BLaER1 treated with 17β-estradiol and CSF1 and Interleukin-3, amounts not matched to agents 10 nM and 100 nM (cell line): ENCODE measurements around the gene ARID2.

Experiments
- H3K27ac ChIP-seq, 11 experiments: shearing (Covaris generic); formaldehyde crosslinking; 2 replicates each; pipeline ENCODE4 v1.8.1; 2022
- H3K27me3 ChIP-seq, 11 experiments: shearing (Covaris generic); formaldehyde crosslinking; 2 replicates each; pipeline ENCODE4 v1.8.1; 2022
- H3K36me3 ChIP-seq, 11 experiments: shearing (Covaris generic); formaldehyde crosslinking; 2 replicates each; pipeline ENCODE4 v1.8.1; 2022
- H3K4me1 ChIP-seq, 10 experiments: shearing (Covaris generic); formaldehyde crosslinking; 2 replicates each; pipeline ENCODE4 v1.8.1; 2022
- H3K4me2 ChIP-seq, 11 experiments: shearing (Covaris generic); formaldehyde crosslinking; 2 replicates each; pipeline ENCODE4 v1.8.1; 2022
- H3K4me3 ChIP-seq, 10 experiments: shearing (Covaris generic); formaldehyde crosslinking; 2 replicates each; pipeline ENCODE4 v1.8.1; 2022
- H3K9ac ChIP-seq, 11 experiments: shearing (Covaris generic); formaldehyde crosslinking; 2 replicates each; pipeline ENCODE4 v1.8.1; 2022
- H3K9me3 ChIP-seq, 11 experiments: shearing (Covaris generic); formaldehyde crosslinking; replicated peaks in 1 of 11; 2 replicates each; pipeline ENCODE4 v1.8.1; 2022
- H4K20me1 ChIP-seq, 11 experiments: shearing (Covaris generic); formaldehyde crosslinking; 2 replicates each; pipeline ENCODE4 v1.8.1; 2022
- Cebpa-rat ChIP-seq, 11 experiments: shearing (Covaris generic); IDR thresholded peaks; 2 replicates each; pipeline ENCODE4 v1.8.1; 2022

ARID2 gene

DNA sequence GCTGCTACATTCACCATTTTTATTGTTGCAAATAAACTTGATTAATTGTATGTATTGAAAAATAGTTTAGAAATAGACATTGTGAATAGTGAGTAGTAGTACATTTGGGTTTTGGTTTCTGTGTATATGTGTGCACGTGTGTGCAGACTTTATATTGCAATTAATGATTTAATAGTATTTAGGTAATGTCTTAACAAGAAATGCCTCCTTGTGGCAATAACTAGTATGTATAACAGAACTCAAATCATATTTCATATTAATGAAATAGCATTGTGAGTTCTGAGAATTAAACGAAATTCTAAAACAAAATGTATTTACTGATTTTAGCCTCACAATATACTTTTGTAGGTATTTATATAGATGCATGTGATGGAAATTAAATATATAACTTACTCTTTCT, 160.8 kb downstream of the ARID2 start:
- Histone ChIP-seq H3K27ac (no peak overlapping the region), H3K4me2 (no peak overlapping the region), H3K4me1 (peaks cover 0 to 16% (median 3%) of the 10 kb centered on the region in 10 experiments; a peak in 8 of 20 replicates), H3K9me3 (peaks cover 4 to 12% (median 7%) of the 10 kb centered on the region in 11 experiments; a peak in 20 of 22 replicates), H3K36me3 (peaks cover 61 to 99% (median 84%) of the 10 kb centered on the region in 11 experiments), H3K27me3 (no peaks in the 10 kb centered on the region), H3K9ac (no peak overlapping the region), H3K4me3 (no peak overlapping the region), H4K20me1 (no peaks in the 10 kb centered on the region)
- TF ChIP-seq Cebpa-rat (IDR thresholded peaks at IDR 0.05), result no peak

GRCh38 chr12:45893240-45893639, 163.7 kb downstream of the ARID2 start:
- Histone ChIP-seq H3K4me1 (peaks cover 0 to 16% (median 3%) of the 10 kb centered on the region in 10 experiments; a peak in 8 of 20 replicates), H3K9ac (no peak overlapping the region), H3K36me3 (peaks cover 68 to 99% (median 86%) of the 10 kb centered on the region in 11 experiments), H3K9me3 (peaks cover 0 to 7% (median 0%) of the 10 kb centered on the region in 11 experiments; a peak in 1 of 22 replicates), H4K20me1 (no peaks in the 10 kb centered on the region), H3K4me3 (no peak overlapping the region), H3K27ac (no peak overlapping the region), H3K4me2 (no peak overlapping the region), H3K27me3 (no peaks in the 10 kb centered on the region)
- no peak for TF ChIP-seq Cebpa-rat (IDR thresholded peaks at IDR 0.05)

DNA sequence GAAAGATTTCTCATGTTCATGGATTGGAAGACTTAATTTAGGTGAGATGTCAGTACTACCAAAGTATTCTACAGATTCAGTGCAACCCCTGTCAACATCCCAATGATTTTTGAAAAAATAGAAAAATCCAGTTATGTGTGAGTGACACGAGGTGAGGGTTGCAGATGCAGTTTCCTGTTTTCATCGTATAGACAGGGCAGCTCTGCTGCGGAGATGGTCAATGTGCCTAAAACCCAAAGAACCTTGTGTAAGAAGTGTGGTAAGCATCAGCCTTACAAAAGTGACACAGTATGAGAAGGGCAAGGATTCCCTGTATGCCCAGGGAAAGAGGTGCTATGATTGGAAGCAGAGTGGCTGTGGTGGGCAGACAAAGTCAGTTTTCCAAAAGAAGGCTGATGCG, 166.5 kb downstream of the ARID2 start:
- H3K9ac ChIP-seq, result no peak overlapping the region
- TF ChIP-seq Cebpa-rat (IDR thresholded peaks at IDR 0.05), result no peak
- H3K4me1 ChIP-seq, result peaks cover 0 to 13% (median 3%) of the 10 kb centered on the region in 10 experiments; a peak in 8 of 20 replicates
- no peaks in the 10 kb centered on the region for H4K20me1 ChIP-seq
- no peaks in the 10 kb centered on the region for H3K27me3 ChIP-seq
- no peak overlapping the region for H3K4me2 ChIP-seq
- peaks cover 0 to 7% (median 0%) of the 10 kb centered on the region in 11 experiments; a peak in 2 of 22 replicates for H3K9me3 ChIP-seq
- H3K4me3 ChIP-seq, result no peak overlapping the region
- H3K36me3 ChIP-seq, result peaks cover 79 to 96% (median 90%) of the 10 kb centered on the region in 11 experiments
- no peak overlapping the region for H3K27ac ChIP-seq

DNA sequence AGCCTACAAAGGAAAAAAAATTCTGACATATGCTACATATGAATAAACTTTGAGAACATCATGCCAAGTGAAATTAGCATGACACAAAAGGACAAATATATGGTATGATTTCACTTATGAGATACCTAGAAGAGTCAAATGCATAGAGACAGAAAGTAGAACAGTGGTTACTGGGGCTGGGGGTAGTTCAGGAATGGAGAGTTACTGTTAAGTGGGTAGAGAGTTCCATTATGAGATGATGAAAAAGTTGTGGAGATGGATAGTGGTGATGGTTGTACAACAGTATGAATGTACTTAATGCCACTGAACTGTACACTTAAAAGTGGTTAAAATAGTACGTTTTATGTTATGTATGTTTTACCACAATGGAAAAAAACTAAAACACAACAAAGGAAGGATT, 168.6 kb downstream of the ARID2 start:
- Histone ChIP-seq H3K9ac (no peak overlapping the region), H3K4me3 (no peak overlapping the region), H3K36me3 (peaks cover 71 to 90% (median 85%) of the 10 kb centered on the region in 11 experiments), H3K27ac (no peak overlapping the region), H3K27me3 (no peaks in the 10 kb centered on the region), H3K4me2 (no peak overlapping the region), H3K9me3 (peaks cover 0 to 7% (median 0%) of the 10 kb centered on the region in 11 experiments; a peak in 2 of 22 replicates), H3K4me1 (no peaks in the 10 kb centered on the region), H4K20me1 (no peaks in the 10 kb centered on the region)
- TF ChIP-seq Cebpa-rat (IDR thresholded peaks at IDR 0.05), result no peak

GRCh38 chr12:45907955-45908354, 178.4 kb downstream of the ARID2 start:
- Histone ChIP-seq H4K20me1 (peaks cover 0 to 5% (median 0%) of the 10 kb centered on the region in 11 experiments; a peak in 2 of 22 replicates), H3K4me2 (peak overlapping the region in 8 of 11 experiments; percentile 5 to 48 (median 32); a peak in 9 of 22 replicates), H3K36me3 (peaks cover 21 to 74% (median 56%) of the 10 kb centered on the region in 11 experiments; a peak in 20 of 22 replicates), H3K4me3 (no peak overlapping the region), H3K27ac (peak overlapping the region in 9 of 11 experiments; percentile 37 to 77 (median 68); a peak in 17 of 22 replicates), H3K9me3 (no peaks in the 10 kb centered on the region), H3K9ac (peak overlapping the region in 3 of 11 experiments; percentile 17 to 39 (median 31); a peak in 3 of 22 replicates), H3K27me3 (no peaks in the 10 kb centered on the region), H3K4me1 (peaks cover 0 to 25% (median 18%) of the 10 kb centered on the region in 10 experiments; a peak in 17 of 20 replicates)
- peak in 3 of 11 experiments; percentile 40 to 51 (median 45); a peak in 3 of 22 replicates for TF ChIP-seq Cebpa-rat (IDR thresholded peaks at IDR 0.05)

DNA sequence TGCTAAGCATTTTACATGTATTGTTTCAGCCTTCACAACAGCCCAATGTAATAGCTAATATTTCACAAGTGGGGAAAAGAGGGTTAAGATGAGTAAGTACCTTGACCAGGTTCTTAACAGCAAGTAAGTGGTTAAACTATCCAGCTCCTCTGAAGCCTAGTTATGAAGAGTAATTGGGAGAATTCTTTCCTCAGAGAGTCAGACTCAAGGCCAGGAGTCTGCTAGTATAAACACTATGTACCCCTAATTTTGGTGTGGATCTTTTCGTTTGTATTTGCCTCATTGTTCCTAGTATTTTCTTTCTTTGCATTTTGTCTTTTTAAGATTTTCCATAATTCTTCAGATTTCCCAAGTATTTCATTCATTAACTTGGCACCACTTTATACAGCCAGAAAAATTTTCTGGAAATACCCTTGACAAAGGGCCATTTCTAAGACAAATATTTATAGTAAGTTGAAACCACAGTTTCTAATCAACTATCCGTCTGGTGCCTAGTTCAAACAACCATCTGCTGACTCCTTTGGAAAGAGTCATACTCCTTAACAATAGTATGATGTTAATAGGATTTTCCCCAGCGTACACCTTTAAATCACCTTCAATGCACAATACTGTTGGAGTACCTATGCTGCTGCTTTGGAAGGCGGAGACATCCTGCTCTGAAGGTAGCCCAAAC, 179.7 kb downstream of the ARID2 start:
- peaks cover 12 to 30% (median 25%) of the 10 kb centered on the region in 10 experiments for H3K4me1 ChIP-seq
- peaks cover 0 to 5% (median 0%) of the 10 kb centered on the region in 11 experiments; a peak in 3 of 22 replicates for H4K20me1 ChIP-seq
- no peaks in the 10 kb centered on the region for H3K27me3 ChIP-seq
- H3K27ac ChIP-seq, result peak overlapping the region in 9 of 11 experiments; percentile 36 to 77 (median 68); a peak in 13 of 22 replicates
- H3K36me3 ChIP-seq, result peaks cover 13 to 62% (median 44%) of the 10 kb centered on the region in 11 experiments; a peak in 20 of 22 replicates
- no peak for TF ChIP-seq Cebpa-rat (IDR thresholded peaks at IDR 0.05)
- no peak overlapping the region for H3K4me3 ChIP-seq
- no peak overlapping the region for H3K9ac ChIP-seq
- H3K9me3 ChIP-seq, result no peaks in the 10 kb centered on the region
- H3K4me2 ChIP-seq, result no peak overlapping the region

DNA sequence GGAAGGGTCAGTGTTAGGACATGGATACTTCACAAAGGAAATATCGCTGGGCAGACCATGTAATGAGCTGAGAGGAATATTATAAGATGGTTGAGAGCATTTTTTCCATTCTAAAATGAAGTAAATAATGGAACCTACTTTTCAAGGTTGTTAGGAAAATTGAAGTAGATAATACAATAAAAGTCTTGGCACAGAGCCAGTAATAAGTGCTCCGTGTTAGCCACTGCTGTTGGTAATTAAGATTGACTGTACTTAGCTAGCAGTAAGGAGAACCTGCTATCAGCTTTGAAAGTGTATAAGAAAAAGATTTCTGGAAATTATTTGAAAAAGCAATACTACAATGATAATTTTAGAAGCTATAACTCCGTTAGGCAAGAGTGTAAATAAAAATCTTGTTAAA, 183.3 kb downstream of the ARID2 start:
- Histone ChIP-seq H3K4me3 (no peak overlapping the region), H3K9ac (no peak overlapping the region), H3K4me2 (no peak overlapping the region; a peak in 1 of 22 replicates), H3K36me3 (peaks cover 0 to 36% (median 22%) of the 10 kb centered on the region in 11 experiments; a peak in 19 of 22 replicates), H3K4me1 (peaks cover 6 to 23% (median 16%) of the 10 kb centered on the region in 10 experiments), H4K20me1 (peaks cover 0 to 6% (median 0%) of the 10 kb centered on the region in 11 experiments; a peak in 1 of 22 replicates), H3K27ac (no peak overlapping the region), H3K9me3 (no peaks in the 10 kb centered on the region), H3K27me3 (no peaks in the 10 kb centered on the region)
- TF ChIP-seq Cebpa-rat (IDR thresholded peaks at IDR 0.05), result no peak

GRCh38 chr12:45913631-45914030, 184.1 kb downstream of the ARID2 start:
- no peaks in the 10 kb centered on the region for H3K27me3 ChIP-seq
- H3K4me1 ChIP-seq, result peaks cover 0 to 17% (median 12%) of the 10 kb centered on the region in 10 experiments; a peak in 12 of 20 replicates
- H4K20me1 ChIP-seq, result peaks cover 0 to 6% (median 0%) of the 10 kb centered on the region in 11 experiments; a peak in 1 of 22 replicates
- H3K4me3 ChIP-seq, result no peak overlapping the region
- H3K4me2 ChIP-seq, result peak overlapping the region in 5 of 11 experiments; percentile 9 to 61 (median 46); a peak in 10 of 22 replicates
- H3K9ac ChIP-seq, result peak overlapping the region in 1 of 11 experiments; percentile 23; a peak in 1 of 22 replicates
- no peaks in the 10 kb centered on the region for H3K9me3 ChIP-seq
- TF ChIP-seq Cebpa-rat (IDR thresholded peaks at IDR 0.05), result no peak
- peaks cover 8 to 36% (median 22%) of the 10 kb centered on the region in 11 experiments for H3K36me3 ChIP-seq
- H3K27ac ChIP-seq, result no peak overlapping the region; a peak in 1 of 22 replicates

GRCh38 chr12:45914090-45914489, 184.6 kb downstream of the ARID2 start:
- Histone ChIP-seq H3K9me3 (no peaks in the 10 kb centered on the region), H3K27ac (no peak overlapping the region), H3K4me2 (peak overlapping the region in 5 of 11 experiments; percentile 9 to 61 (median 46); a peak in 10 of 22 replicates), H4K20me1 (peaks cover 0 to 6% (median 0%) of the 10 kb centered on the region in 11 experiments; a peak in 1 of 22 replicates), H3K9ac (no peak overlapping the region), H3K36me3 (peaks cover 13 to 36% (median 22%) of the 10 kb centered on the region in 11 experiments), H3K27me3 (no peaks in the 10 kb centered on the region), H3K4me3 (no peak overlapping the region), H3K4me1 (peaks cover 0 to 17% (median 12%) of the 10 kb centered on the region in 10 experiments; a peak in 11 of 20 replicates)
- no peak for TF ChIP-seq Cebpa-rat (IDR thresholded peaks at IDR 0.05)
